ENCODE results near the gene EHBP1. TPM values are rescaled to one million over a fixed set of nuclear protein-coding genes. Genes with fewer than 3 reads are reported as not detected.

EHBP1 gene
- total and polyA plus RNA-seq, 4 donors, result 59.2 to 108 (median 83.2) TPM

DNA sequence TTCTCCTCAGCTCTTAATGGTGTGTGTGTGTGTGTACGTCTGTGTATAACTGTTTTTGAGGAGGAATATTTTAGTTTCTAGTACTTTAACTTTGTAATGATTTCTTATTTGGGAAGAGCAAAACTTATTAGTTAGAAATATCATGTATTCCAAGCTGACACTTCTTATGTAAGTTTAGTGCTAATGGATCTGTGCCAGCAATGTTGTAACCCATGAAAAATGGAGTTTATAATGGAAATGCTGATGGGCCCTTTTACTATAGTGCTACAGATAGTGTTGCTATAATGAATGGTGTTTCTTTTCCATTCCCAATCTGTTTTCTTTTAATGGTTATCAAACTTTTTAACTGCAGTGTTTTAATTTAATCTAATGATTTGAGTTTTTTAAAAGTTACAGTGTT lies 295.3 kb downstream of the EHBP1 start:
- Histone ChIP-seq H3K27me3 (ENCODE audit: control insufficient read depth, insufficient read depth, low read length) (no peaks in the 10 kb centered on the region), H3K4me3 (ENCODE audit: low read depth, low read length) (no peak overlapping the region), H3K27ac (ENCODE audit: low read depth, low read length) (no peak overlapping the region), H3K4me1 (ENCODE audit: control insufficient read depth, insufficient read depth, low read length) (no peaks in the 10 kb centered on the region), H3K36me3 (ENCODE audit: control insufficient read depth, insufficient read depth, low read length) (no peaks in the 10 kb centered on the region), H3K9me3 (ENCODE audit: control insufficient read depth, insufficient read depth, low read length) (no peaks in the 10 kb centered on the region)
- peak in 1 of 6 donors; percentile 16 for DNase-seq (ENCODE audit: low read depth in 4 of 6, low spot score in 6 of 6)
- WGBS (ENCODE audit: insufficient coverage), result no CpG with 5 or more reads among the region's 1 CpG

- Histone ChIP-seq H3K4me1 (ENCODE audit: control insufficient read depth, insufficient read depth, low read length) (no peaks in the 10 kb centered on the region), H3K27me3 (ENCODE audit: control insufficient read depth, insufficient read depth, low read length) (no peaks in the 10 kb centered on the region), H3K36me3 (ENCODE audit: control insufficient read depth, insufficient read depth, low read length) (no peaks in the 10 kb centered on the region), H3K9me3 (ENCODE audit: control insufficient read depth, insufficient read depth, low read length) (no peaks in the 10 kb centered on the region), H3K4me3 (ENCODE audit: low read depth, low read length) (no peak overlapping the region), H3K27ac (ENCODE audit: low read depth, low read length) (no peak overlapping the region)
- no peak for DNase-seq (ENCODE audit: low read depth in 4 of 6, low spot score in 6 of 6)
Observed at GRCh38 chr2:63001576-63001975, 296.1 kb downstream of the EHBP1 start.

GRCh38 chr2:63003351-63003750 lies 297.8 kb downstream of the EHBP1 start:
- Histone ChIP-seq H3K36me3 (ENCODE audit: control insufficient read depth, insufficient read depth, low read length) (no peaks in the 10 kb centered on the region), H3K4me3 (ENCODE audit: low read depth, low read length) (no peak overlapping the region), H3K27ac (ENCODE audit: low read depth, low read length) (no peak overlapping the region), H3K9me3 (ENCODE audit: control insufficient read depth, insufficient read depth, low read length) (no peaks in the 10 kb centered on the region), H3K27me3 (ENCODE audit: control insufficient read depth, insufficient read depth, low read length) (no peaks in the 10 kb centered on the region), H3K4me1 (ENCODE audit: control insufficient read depth, insufficient read depth, low read length) (no peaks in the 10 kb centered on the region)
- DNase-seq (ENCODE audit: low read depth in 4 of 6, low spot score in 6 of 6), result peak in 3 of 6 donors; percentile 7 to 88 (median 29)
- WGBS (ENCODE audit: insufficient coverage), result no CpG with 5 or more reads among the region's 4 CpGs

DNA sequence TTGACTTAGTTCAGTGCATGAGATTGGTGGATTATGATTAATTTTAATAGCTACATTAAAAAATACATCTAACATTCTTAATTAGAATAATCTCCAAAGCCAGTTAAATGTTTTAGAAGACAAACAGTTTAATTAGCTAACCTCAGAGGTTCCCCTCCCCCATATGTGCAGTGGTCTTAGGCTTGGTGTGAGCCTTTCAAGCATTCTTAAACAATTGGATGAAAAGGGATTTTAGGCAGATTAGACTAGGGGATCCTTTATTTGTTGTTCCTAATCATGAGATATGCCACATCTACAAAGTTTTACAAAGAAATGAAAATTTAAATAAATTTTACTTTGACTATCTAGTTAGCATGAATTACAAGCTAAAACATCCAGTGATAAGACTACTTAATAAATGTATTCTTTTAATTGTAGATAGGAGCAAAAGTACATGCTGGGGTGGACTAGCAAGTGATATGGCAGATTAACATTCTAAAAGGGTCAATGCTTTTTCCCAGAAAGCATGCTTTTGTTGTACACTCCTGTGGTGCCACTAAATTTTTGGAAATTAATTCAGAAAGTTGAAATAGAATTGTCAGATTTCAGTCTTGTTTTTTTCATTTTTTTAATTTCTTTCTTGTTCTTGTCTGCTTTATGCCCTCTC lies 302.4 kb downstream of the EHBP1 start:
- no peak overlapping the region for H3K4me3 ChIP-seq (ENCODE audit: low read depth, low read length)
- no peaks in the 10 kb centered on the region for H3K9me3 ChIP-seq (ENCODE audit: control insufficient read depth, insufficient read depth, low read length)
- H3K27ac ChIP-seq (ENCODE audit: low read depth, low read length), result no peak overlapping the region
- H3K27me3 ChIP-seq (ENCODE audit: control insufficient read depth, insufficient read depth, low read length), result no peaks in the 10 kb centered on the region
- H3K4me1 ChIP-seq (ENCODE audit: control insufficient read depth, insufficient read depth, low read length), result no peaks in the 10 kb centered on the region
- DNase-seq (ENCODE audit: low read depth in 4 of 6, low spot score in 6 of 6), result no peak
- no peaks in the 10 kb centered on the region for H3K36me3 ChIP-seq (ENCODE audit: control insufficient read depth, insufficient read depth, low read length)

GRCh38 chr2:63008838-63009237 lies 303.3 kb downstream of the EHBP1 start:
- Histone ChIP-seq H3K27me3 (ENCODE audit: control insufficient read depth, insufficient read depth, low read length) (no peaks in the 10 kb centered on the region), H3K27ac (ENCODE audit: low read depth, low read length) (no peak overlapping the region), H3K9me3 (ENCODE audit: control insufficient read depth, insufficient read depth, low read length) (no peaks in the 10 kb centered on the region), H3K4me1 (ENCODE audit: control insufficient read depth, insufficient read depth, low read length) (no peaks in the 10 kb centered on the region), H3K4me3 (ENCODE audit: low read depth, low read length) (no peak overlapping the region), H3K36me3 (ENCODE audit: control insufficient read depth, insufficient read depth, low read length) (no peaks in the 10 kb centered on the region)
- DNase-seq (ENCODE audit: low read depth in 4 of 6, low spot score in 6 of 6), result no peak
- 62% methylated on average over 1 of the region's 1 CpG for WGBS (ENCODE audit: insufficient coverage)

GRCh38 chr2:63009490-63009889 lies 304.0 kb downstream of the EHBP1 start:
- no peak for DNase-seq (ENCODE audit: low read depth in 4 of 6, low spot score in 6 of 6)
- Histone ChIP-seq H3K9me3 (ENCODE audit: control insufficient read depth, insufficient read depth, low read length) (no peaks in the 10 kb centered on the region), H3K27ac (ENCODE audit: low read depth, low read length) (no peak overlapping the region), H3K4me3 (ENCODE audit: low read depth, low read length) (no peak overlapping the region), H3K4me1 (ENCODE audit: control insufficient read depth, insufficient read depth, low read length) (no peaks in the 10 kb centered on the region), H3K36me3 (ENCODE audit: control insufficient read depth, insufficient read depth, low read length) (no peaks in the 10 kb centered on the region), H3K27me3 (ENCODE audit: control insufficient read depth, insufficient read depth, low read length) (no peaks in the 10 kb centered on the region)

DNA sequence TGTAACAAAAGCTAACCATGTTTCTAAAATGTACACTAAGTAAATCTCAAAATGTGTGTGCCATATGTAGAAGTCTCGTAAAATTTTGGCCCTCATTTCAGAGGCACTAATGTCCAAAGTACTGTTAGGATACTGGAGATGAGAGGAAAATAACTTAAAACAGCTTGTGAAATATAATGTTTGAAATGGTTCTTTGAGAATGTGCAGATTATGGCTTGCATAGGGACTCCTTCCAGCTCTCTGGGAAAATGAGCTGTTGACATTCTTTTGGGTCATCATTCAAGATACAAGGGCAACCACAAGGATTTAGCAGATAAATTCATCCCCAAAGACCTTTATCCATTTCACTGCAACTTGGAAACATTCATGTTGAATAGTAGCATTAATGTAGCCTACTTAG lies 307.0 kb downstream of the EHBP1 start:
- H3K4me3 ChIP-seq (ENCODE audit: low read depth, low read length), result no peak overlapping the region
- no peaks in the 10 kb centered on the region for H3K4me1 ChIP-seq (ENCODE audit: control insufficient read depth, insufficient read depth, low read length)
- no peak for DNase-seq (ENCODE audit: low read depth in 4 of 6, low spot score in 6 of 6)
- H3K36me3 ChIP-seq (ENCODE audit: control insufficient read depth, insufficient read depth, low read length), result no peaks in the 10 kb centered on the region
- H3K27ac ChIP-seq (ENCODE audit: low read depth, low read length), result no peak overlapping the region
- H3K9me3 ChIP-seq (ENCODE audit: control insufficient read depth, insufficient read depth, low read length), result no peaks in the 10 kb centered on the region
- no peaks in the 10 kb centered on the region for H3K27me3 ChIP-seq (ENCODE audit: control insufficient read depth, insufficient read depth, low read length)
- no CpG with 5 or more reads among the region's 1 CpG for WGBS (ENCODE audit: insufficient coverage)

- no peaks in the 10 kb centered on the region for H3K4me1 ChIP-seq (ENCODE audit: control insufficient read depth, insufficient read depth, low read length)
- 31% methylated on average over 3 of the region's 8 CpGs for WGBS (ENCODE audit: insufficient coverage)
- H3K27me3 ChIP-seq (ENCODE audit: control insufficient read depth, insufficient read depth, low read length), result no peaks in the 10 kb centered on the region
- no peaks in the 10 kb centered on the region for H3K36me3 ChIP-seq (ENCODE audit: control insufficient read depth, insufficient read depth, low read length)
- no peak overlapping the region for H3K27ac ChIP-seq (ENCODE audit: low read depth, low read length)
- no peak for DNase-seq (ENCODE audit: low read depth in 4 of 6, low spot score in 6 of 6)
- no peak overlapping the region for H3K4me3 ChIP-seq (ENCODE audit: low read depth, low read length)
- H3K9me3 ChIP-seq (ENCODE audit: control insufficient read depth, insufficient read depth, low read length), result no peaks in the 10 kb centered on the region
Observed at GRCh38 chr2:63013438-63013837, 307.9 kb downstream of the EHBP1 start.

DNA sequence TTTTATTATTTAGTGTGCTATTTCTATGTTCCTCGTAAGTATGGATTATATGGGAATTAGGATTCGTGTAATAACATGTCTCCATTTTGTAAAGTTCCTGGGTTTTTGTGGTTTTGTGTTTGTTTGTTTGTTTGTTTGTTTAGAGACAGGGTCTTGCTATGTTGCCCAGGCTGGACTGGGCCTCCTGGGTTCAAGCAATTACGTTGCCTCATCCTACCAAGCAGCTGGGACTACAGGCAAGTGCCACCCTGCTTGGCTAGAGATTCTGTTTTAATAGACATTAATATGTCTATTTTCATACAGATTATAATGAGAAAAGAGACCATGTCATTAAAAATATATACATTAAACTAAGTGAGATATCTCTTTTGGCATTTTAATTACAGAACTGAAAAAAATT lies 309.9 kb downstream of the EHBP1 start:
- WGBS (ENCODE audit: insufficient coverage), result 80% methylated on average over 1 of the region's 3 CpGs
- no peaks in the 10 kb centered on the region for H3K4me1 ChIP-seq (ENCODE audit: control insufficient read depth, insufficient read depth, low read length)
- no peak for DNase-seq (ENCODE audit: low read depth in 4 of 6, low spot score in 6 of 6)

DNA sequence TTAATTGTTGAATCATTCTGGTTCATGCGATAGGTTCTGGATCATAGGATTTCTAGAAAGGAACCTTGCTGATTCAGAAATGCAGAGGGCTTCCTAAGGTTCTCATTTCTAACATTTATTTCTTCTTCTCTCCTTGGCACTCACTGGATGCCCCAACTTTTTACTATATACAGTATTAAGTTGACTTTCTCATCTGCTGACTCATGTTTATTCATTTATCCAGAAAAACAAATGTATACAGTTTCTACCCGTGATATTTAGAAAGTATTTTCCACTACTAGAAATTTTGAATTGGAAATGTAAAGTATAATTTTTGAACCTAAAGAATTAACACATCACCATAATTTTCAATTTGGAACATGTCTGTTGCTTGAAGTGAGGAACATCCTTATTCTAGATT lies 312.9 kb downstream of the EHBP1 start:
- H3K4me1 ChIP-seq (ENCODE audit: control insufficient read depth, insufficient read depth, low read length), result no peaks in the 10 kb centered on the region
- no peaks in the 10 kb centered on the region for H3K9me3 ChIP-seq (ENCODE audit: control insufficient read depth, insufficient read depth, low read length)
- no peak for DNase-seq (ENCODE audit: low read depth in 4 of 6, low spot score in 6 of 6)
- WGBS (ENCODE audit: insufficient coverage), result no CpG with 5 or more reads among the region's 2 CpGs
- H3K4me3 ChIP-seq (ENCODE audit: low read depth, low read length), result no peak overlapping the region
- peaks cover 5% of the 10 kb centered on the region for H3K36me3 ChIP-seq (ENCODE audit: control insufficient read depth, insufficient read depth, low read length)
- H3K27ac ChIP-seq (ENCODE audit: low read depth, low read length), result no peak overlapping the region
- no peaks in the 10 kb centered on the region for H3K27me3 ChIP-seq (ENCODE audit: control insufficient read depth, insufficient read depth, low read length)

More for the DNA sequence above, 309.9 kb downstream of the EHBP1 start:
- Histone ChIP-seq H3K27me3 (ENCODE audit: control insufficient read depth, insufficient read depth, low read length) (no peaks in the 10 kb centered on the region), H3K36me3 (ENCODE audit: control insufficient read depth, insufficient read depth, low read length) (no peaks in the 10 kb centered on the region), H3K4me3 (ENCODE audit: low read depth, low read length) (no peak overlapping the region), H3K27ac (ENCODE audit: low read depth, low read length) (no peak overlapping the region), H3K9me3 (ENCODE audit: control insufficient read depth, insufficient read depth, low read length) (no peaks in the 10 kb centered on the region)
